Activated CD4-positive, CD25-positive, alpha-beta regulatory T cell treated with anti-CD3 and anti-CD28 coated beads, Interleukin-2, amount 50 U/mL, for 24 hours (primary cell): ENCODE results near the gene SOS2.

Source experiments
- ATAC-seq, 2 donors: fragments of 150-1000 bp; cut with Tn5 transposase; one replicate each; pipeline ENCODE4 v1.10.0; 2021; ENCODE audit warnings: mild to moderate bottlenecking in 1 of 2, moderate library complexity in 1 of 2

SOS2 gene

DNA sequence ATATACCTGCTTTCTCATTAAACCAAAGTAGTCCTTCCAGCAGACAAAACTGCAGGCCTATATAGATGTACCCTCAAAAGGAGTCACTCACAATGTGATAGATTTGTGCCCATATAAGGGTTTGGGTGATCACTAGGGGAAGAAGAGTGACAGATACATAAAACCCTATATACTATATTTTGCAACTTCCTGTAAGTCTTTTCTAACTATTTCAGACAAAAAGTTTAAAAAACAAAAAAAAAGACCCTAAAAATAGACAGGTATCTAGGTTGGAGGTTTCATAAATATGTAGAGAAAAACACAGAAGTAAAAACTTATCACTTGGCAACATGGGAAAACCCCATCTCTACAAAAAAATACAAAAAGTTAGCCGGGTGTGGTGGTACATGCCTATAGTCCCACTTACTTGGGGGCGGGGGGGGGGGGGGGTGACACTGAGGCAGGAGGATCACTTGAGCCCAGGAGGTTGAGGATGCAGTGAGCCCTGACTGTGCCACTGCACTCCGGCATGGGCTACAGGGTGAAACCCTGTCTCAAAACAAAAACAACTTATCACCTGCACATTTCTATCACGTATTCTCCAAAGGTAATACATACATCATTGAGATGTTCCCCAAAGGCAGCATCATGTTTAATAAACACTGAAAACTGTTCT is 117.9 kb downstream of the SOS2 start:
- no peak for ATAC-seq

DNA sequence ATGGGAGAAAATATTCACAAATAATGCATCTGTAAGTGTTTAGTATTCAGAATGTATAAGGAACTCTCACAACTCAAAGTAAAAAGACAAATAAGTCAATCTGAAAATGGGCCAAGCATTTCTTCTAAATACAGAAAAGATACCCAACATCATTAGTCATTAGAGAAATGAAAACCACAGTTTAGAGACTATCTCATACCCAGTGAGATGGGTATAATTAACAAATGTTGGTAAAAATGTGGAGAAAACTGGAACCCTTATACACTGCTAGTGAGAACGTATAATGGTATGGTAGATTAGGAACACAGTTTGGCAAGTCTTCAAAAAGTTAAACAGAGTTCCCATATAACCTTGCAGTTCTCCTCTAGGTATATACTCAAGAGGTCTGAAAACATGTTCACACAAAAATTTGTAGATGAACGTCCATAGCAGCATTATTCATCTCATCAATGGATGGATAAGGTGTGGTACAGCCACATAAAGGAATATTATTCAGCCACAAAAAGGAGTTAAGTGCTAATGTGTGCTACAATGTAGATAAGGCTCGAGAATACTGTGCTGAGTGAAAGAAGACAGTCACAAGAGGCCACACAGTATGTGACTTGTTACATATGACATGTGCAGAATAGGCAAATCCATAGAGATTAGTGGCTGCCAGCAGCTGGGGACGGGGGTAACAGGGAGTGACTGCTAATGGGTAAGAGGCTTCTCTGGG is 120.9 kb downstream of the SOS2 start:
- ATAC-seq = peak in 1 of 2 donors; percentile 30

DNA sequence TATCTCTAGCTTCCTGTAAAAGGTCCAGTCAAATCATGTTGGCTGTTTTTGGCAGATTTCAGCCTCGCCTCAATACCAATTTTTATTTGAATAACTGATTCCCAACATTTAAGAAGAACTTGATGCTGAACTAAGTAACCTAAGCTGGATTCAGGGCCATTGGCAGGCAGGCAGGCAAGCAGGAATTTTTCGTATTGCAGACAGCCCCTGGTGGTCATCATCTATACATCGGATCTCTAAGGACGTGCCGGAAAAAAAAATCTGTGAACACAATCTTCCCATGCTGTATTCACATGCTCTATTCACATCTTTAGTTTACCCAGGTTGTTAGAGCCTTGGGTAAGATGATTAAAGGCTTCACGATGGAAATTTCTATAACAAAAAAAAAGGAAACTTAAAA is 122.0 kb downstream of the SOS2 start:
- no peak for ATAC-seq

DNA sequence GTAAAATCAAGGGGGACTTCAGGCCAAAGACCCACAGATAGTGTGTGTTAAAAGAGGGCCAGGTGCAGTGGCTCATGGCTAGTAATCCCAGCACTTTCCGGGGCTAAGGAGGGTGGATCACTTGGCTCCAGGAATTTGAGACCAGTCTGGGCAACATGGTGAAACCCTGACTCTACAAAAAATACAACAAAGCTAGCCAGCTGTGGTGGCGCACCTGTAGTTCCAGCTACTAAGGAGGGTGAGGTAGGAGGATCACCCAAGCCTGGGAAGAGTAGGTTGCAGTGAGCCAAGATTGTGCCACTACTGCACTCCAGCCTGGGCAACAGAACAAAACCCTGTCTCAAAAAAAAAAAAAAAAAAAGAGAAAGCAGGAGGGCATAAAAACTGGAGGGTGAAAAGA is 123.5 kb downstream of the SOS2 start:
- no peak for ATAC-seq

DNA sequence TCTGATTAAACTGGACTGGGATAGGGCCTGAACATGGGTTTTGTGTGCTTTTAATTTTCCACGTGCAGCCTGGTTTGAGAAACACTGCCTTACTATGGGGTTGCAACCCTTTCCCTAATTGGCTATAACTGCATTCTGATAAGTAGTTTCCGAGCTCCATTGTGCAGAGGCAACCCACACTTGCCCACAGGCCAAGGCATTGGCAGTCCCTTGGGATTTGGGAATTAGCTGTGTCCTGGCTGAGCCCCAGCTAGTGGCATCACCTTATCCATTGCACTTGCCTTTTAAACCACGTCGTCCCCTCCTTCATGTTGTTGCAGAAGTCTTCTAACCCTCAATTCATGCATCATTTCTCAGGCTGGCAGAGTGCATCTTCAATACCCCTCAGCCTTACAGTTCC is 125.2 kb downstream of the SOS2 start:
- no peak for ATAC-seq

DNA sequence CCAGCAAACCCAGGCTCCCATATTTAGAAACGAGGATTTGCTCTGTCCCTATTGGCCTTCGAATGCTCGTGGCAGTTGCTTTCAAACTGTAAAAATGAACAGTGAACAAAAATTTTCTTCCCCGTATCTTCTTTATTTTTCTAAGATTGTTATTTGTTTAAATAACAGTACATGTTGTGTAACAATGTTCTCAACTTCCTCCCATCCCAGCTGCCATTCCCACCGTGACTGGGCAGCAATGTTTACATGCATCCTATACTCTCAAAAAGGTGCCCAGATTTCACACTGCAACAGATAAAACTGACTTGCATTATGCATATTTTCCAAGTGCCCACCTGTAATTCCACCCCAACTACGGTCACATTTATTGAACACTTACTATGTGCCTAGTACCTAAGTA is 127.8 kb downstream of the SOS2 start:
- no peak for ATAC-seq

DNA sequence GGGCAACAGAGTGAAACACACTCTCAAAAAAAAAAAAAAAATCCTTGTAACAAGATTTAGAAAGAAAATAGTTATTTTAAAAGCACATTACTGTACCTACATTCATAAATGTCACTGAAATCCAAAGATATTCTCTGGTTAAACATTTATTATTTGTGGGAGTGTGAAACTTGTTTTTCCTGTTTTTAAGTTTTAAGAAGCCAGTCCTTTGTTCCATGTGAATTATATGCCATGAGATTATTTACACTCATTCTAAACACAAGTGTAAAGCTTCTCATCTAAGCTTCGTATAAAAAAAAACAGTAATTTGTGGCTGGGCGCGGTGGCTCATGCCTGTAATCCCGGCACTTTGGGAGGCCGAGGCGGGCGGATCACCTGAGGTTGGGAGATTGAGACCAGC is 130.0 kb downstream of the SOS2 start:
- ATAC-seq = no peak

DNA sequence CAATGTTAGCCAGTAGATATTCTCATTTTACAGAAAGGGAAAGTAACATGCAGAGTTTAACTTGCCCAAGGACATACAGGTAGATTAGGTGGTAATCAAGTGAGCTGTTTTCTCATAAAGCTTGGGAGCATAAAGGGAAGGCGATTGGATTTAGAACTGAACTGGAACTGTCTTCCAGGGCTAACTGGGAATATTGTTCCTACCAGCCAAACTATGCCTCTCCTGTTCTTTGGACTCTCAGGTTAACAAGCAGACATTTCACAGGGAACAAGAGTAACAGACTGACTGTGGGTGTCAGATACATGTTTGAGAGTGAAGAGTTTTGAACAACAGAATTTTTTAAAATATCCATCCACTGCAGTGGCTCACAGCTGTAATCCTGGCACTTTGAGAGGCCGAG is 130.6 kb downstream of the SOS2 start:
- ATAC-seq = no peak

DNA sequence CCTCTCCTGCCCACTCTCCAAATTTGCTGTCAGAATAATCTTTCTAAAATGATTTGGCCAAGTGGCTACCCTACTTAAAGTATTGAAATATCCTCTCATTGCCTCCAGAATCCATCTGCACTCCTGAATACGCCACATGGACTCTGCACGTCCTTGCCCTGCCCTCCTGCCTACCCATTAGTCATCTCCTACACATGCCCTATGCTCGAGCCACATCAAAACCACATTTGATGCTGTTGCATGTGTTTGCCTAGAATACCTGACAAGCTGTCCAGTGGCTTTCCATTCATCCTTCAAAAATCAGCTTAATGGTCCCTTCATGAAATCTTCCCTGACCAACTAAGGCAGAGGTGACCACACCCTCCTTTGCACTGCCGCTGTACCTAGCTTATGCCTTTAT is 132.0 kb downstream of the SOS2 start:
- ATAC-seq = peak; percentile 47 to 50

DNA sequence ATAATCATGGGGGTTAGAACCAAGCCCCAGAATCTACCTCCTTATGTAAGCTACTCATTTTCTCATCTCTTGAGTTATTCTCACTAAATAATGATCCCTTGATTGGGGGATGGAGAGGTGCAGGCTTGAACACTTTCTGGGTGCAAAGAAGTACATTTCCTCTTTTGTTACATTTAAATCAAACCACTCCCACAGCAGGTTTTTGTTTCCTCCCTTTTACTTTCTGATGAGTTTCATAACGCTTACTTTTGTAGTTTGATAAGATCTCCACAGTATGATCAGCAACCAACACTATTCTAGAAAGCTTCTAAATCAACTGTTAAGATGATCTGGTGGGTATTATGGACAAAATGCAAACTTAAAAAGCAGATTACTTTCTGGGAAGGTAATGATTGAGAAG is 135.5 kb downstream of the SOS2 start:
- ATAC-seq = peak; percentile 68 to 85

DNA sequence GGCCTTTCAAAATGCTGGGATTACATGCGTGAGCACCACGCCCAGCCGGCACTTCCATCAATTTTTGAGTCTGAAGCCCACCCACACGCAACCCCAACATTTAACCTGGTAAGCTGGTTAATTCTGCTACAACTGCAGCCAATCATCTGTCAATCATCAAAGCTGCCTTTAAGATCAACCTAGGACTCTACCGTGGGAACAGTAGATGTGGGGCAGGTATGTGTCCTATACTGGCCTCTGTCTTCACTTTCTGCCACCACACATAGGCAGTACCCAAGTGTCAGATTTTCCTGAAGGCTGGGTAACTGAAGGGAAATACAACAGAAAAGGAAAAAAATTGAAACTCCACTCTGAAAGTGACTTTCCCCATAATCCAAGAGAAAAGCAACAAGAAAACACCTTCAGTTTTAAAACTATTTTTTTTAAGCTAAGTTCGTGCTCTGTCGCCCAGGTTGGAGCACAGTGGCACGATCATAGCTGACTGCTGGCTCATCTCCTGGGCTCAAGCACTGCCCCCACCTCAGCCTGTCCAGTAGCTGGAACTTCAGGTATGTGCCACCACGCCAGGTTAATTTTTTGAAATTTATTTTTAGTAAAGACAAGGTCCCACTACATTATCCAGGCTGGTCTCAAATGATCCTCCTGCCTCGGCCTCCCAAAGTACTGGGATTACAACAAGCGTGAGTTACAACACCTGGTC is 137.2 kb downstream of the SOS2 start:
- ATAC-seq = no peak

DNA sequence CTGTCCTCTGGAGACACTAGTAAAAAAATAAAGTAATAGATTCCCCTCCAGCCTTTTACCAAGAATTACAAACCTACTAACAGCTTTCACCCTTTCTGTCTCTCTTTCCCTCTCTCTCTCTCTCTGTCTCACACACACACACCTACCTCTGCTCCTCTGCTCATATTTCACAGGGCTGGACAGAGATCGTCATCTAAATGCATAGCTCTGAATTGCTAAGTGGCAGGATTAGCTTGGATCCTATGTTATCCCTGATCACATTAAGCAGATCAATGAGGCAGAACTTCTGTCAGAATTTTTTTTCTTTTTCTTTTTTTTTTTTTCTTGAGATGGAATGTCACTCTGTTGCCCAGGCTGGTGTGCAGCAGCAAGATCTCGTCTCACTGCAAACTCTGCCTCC is 137.9 kb downstream of the SOS2 start:
- ATAC-seq = no peak

DNA sequence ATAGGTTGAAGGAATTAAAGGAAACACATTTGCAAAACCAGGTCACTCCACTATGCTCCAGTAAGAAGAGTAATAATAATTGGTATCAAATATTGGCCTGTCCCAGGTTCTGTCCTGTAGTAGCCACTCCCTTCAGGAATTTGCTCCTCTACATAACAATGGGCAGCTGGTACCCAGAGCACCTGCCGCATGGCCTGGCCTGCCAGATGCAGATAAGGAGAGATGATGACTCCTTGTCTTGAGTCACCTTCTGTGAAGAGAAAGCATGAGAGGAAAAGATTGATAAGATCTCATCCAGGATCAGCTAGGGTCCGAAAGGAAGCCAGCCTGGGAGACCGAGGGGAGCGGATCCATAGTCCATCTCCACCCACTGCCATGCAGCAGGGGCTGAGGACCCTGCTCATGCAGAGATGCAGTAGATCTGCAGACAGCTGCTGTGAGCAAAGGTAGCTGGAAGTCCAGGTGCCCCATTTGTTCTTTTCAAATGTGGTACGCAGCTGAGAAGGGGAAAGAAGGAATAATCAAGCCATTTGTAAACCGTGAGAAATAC is 139.3 kb downstream of the SOS2 start:
- ATAC-seq = no peak

DNA sequence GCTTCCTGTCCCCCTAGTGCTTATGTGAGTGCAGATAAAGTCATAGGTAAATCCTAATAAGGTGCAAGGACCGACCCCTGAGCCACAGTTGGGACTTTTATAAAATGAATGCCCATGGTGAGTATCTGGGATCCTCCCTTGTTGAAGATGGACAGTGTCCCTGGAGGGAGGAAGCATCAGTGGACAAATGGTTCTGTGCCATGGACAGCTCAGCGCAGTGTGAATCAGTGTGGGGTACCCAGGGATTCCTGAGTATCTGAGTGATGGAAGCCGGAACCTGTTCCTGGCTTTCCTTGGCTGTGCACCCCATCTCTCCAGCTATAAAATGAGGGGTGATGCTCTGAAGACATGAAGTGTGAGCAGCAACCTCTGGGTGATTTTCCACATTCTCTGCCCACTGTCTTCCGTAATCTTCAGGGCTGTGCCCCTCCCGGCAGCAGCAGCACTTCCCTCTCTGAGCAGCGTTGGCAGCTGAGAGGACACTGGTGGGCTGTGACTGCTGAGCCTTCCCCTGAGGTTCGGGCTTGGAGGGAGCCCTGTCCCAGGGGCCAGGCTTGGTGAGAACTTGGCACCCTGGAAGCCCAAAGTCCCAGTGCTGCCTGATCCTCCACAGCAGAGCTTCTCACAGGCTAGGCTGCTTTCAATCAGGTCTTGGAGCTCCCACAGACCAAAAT is 140.0 kb downstream of the SOS2 start:
- ATAC-seq = no peak

DNA sequence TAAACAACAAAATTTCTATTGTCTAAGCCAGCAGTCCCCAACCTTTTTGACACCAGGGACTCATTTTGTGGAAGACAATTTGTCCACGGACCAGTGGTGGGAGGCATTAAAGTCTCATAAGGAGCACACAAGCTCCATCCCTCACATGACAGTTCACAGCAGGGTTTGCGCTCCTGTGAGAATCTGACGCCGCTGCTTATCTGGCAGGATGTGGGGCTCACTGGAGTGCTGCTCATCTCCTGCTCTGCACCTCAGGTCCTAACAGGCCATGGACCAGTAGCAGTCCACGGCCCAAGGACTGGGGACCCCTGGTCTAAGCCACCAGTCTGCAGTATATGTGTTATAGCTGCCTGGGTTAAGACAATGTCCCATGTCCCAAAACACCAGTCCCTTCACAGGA is 142.2 kb downstream of the SOS2 start:
- ATAC-seq = no peak

DNA sequence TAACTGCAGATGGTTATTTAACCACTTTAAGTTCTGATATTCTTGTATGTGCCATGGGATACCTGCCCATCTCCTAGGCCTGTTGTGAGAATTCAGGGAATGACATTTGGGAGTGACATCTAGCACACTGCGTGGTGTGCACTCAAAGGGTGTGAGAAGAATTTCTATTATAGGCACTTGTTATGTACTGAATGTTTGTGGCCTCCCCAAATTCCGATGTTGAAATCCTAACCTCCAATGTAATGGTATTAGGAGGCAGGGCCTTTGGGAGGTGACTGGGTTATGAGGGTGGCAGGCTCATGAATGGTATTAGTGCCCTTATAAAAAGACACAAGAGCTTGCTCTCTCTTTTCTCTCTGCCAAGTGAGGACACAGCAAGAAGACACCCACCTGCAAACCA is 142.6 kb downstream of the SOS2 start:
- no peak for ATAC-seq

DNA sequence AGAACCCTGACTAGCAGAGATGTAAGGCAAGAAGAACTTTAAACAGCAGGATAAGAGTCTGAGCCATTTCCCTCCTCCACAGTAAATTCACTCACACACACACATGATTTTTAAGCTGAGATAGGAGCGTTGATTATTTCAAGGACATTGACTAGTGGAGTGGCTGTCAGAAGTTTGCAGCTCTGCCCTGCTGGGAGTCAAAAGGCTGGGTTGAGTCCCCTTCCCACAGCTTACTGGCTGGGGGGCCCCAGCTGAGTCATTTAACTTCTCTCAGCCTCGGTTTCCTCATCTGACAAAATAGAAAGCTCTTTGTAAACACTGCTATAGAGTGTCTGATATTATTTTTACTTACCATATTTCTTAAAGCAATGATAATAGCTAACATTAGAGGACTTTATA is 143.3 kb downstream of the SOS2 start:
- ATAC-seq = no peak

DNA sequence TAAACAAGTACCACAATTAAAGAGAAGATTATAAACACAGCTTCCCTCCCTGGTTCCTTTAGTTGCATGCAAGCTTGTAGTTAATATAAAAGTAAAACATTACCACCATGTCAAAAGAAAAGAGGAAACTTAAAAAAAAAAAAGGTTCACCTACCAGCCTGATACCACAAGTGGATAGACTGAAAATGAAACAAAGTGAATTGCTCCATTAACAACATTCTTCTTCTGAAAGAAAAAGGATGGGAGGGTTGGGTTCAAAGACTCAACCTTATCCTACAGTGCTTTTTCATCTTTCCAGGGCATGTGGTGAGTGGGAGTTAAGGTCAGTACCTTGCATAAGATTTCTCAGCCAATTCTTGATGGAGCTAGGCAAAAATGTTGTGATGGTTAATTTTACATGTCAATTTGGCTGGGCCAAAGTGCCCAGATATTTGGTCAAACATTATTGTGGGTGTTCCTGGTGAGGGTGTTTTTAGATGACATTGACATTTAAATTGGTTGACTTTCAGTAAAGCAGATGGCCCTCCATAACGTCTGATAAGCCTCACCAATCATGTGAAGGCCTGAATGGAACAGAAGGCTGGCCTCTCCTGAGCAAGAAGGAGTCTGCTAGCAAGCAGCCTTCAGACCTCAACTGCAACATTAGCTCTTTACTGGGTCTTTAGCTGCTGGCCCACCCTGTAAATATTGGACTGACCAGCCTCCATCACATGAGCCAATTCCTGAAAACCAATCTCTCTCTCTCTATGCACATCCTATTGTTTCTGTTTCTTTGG is 143.8 kb downstream of the SOS2 start:
- ATAC-seq = no peak

DNA sequence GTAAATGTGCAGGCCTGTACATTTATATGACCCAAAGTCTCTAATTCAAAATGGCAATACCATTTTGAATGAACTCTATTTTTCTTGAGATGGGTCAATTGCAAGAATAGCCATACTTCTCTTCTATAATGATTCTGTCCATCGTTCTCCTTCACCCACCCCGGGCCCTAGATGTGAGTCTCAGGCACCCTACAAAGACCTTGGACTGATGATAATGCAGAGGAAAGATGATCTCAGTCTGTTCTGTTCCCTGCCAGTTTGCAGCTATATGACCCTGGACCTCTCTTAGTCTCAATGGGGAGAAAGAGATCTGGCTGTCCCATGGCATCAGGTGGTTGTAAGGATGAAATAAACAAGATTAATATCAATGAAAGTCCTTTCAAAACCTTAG is 145.1 kb downstream of the SOS2 start:
- no peak for ATAC-seq

DNA sequence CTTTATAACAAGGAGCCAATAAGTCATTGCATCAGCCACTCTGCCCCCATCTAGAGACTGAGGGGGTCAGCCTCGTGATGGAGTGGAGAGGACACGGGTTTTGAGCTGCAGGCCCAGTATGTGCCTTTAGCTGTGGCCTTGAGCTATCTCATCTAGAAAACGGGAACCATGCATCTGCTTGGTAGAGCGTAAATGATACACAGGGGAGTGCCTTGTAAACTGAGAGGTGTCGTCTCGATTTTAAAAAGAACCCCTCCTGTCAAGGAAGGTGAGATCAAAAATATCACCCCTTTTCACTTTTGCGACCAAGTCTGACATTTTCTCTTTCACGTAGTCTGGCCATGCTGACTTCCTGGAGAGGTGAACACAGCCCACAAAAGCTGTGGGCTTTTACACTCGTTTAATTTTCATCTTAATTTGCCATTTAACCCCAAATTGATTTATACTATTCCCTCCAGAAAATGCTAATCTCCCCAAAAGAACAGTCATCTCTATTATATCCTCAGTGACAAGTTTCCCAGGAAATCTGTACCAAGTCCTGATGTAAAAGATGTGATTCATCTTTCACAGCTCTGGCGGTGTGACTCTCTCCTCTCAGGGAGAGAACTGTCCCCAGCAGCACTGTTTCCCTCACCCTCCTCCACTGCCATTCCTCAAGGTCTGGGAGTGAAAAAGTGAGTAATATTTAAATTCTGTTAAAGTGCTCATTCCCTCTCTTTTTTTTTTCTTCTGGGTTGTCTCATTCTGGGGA is 145.6 kb downstream of the SOS2 start:
- ATAC-seq = peak in 1 of 2 donors; percentile 4

DNA sequence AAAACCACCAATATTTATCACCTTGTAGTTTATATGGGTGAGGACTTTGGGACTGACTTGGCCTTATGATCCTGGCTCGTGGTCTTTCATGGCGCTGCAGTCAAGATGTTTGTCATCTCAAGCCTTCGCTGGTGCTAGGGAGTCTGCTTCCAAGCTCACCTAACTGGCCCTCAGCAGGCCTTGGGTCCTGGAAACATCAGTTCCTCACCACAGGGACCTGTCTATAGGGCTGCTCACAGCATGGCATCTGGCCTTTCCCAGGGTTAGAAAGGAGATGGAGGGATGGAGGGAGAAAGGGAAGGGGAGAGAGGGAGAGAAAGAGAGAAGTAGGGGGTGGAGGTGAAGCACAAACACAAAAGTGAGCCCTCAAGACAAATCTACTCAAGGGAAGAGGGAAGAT is 146.7 kb downstream of the SOS2 start:
- no peak for ATAC-seq
